Inferior parietal cortex (tissue), 1 donor: ENCODE data around the gene POFUT1.
"Not testable (repeated sequence)": the region's sequence is repeated elsewhere in the genome, so short reads cannot be mapped to it uniquely, and the experiment has no call there.

Source experiments
- DNase-seq: peaks from one replicate; pipeline ENCODE4 v3.0.0-alpha.2; 2016; ENCODE audit errors: extremely low spot score

Gene POFUT1

GRCh38 chr20:32234135-32234808 lies 26.6 kb downstream of the POFUT1 start:
- DNase-seq: no peak

DNA sequence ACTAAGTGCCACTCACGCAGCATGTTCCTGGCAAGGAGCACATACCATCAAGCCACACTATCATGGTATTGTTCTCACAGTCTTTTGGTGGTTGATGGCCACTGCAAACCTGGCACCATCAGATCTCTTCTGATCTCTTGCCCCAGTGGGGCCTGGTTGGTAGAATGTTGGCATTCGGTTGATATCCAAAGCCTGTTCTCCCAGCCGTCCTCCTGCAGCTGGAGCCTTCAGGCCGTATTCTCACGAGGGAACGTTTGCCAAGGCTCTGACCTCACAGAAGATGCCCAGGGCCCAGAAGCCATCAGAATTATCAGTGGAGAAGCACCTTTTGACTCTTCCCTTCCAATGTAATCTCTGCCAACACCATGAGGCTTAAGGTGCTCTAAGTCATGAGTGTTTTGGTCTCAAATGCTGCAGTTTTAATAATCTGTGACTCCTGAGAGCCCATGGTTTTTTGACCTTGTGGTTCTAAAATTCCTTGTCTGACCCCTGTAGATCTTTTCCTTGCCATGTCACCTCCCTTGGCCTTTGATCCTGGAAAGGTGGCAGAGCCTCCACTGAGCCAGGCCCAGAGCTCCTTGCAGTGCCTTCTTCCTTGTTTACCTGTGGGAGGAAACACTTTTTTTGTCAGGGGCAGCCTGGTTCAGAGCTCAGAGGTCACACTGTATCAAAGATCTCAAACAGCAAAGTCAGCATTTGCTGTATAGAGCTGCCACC lies 27.8 kb downstream of the POFUT1 start:
- no peak for DNase-seq

- no peak for DNase-seq
Measured at GRCh38 chr20:32236048-32236533, 28.4 kb downstream of the POFUT1 start.

GRCh38 chr20:32236819-32237218 lies 29.1 kb downstream of the POFUT1 start:
- no peak for DNase-seq

DNA sequence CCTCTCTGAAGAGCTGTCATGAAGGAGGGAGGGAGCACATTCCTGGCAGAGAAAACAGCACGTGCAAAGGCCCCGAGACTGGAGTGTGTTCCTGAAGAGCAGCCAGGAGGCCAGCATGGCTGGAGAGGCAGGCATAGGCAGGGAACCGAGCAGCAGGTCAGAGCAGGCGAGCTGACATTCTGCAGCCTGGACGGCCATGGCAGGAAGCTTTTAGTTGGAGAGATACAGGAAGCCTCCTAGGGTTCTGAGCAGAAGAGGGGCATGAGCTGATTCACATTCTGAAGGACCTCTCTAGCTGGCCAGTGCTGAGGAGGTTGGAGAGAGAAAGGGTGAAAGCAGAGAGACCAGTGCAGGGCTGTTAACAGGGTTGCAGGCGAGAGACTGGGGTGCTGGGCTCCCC lies 29.7 kb downstream of the POFUT1 start:
- no peak for DNase-seq

GRCh38 chr20:32238483-32239425 lies 31.1 kb downstream of the POFUT1 start:
- DNase-seq: no peak

- no peak for DNase-seq
Measured at GRCh38 chr20:32240205-32240604, 32.5 kb downstream of the POFUT1 start.

DNA sequence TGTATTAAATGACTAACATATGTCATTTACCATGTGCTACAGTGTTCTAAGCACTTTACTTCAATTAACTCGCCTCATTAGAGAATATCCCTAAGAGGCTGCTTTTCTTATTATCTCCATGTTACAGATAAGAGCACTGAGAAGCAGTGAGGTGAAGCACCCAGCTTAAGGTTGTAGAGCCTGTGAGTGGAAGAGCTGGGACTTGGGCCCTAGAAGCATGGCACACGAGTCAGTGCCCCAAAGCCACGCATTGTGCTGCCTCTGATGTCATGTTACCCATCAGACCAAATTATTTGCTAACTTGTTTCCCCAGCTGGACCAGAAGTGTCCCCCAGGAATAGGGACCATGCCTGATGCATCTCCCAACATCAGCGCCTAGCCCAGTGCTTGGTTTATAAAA lies 34.1 kb downstream of the POFUT1 start:
- DNase-seq: no peak

- no peak for DNase-seq
Measured at GRCh38 chr20:32244150-32244823, 36.6 kb downstream of the POFUT1 start.

GRCh38 chr20:32244959-32245358 lies 37.3 kb downstream of the POFUT1 start:
- DNase-seq: no peak

- not testable (repeated sequence) for DNase-seq
Measured at GRCh38 chr20:32246208-32246607, 38.5 kb downstream of the POFUT1 start.

DNA sequence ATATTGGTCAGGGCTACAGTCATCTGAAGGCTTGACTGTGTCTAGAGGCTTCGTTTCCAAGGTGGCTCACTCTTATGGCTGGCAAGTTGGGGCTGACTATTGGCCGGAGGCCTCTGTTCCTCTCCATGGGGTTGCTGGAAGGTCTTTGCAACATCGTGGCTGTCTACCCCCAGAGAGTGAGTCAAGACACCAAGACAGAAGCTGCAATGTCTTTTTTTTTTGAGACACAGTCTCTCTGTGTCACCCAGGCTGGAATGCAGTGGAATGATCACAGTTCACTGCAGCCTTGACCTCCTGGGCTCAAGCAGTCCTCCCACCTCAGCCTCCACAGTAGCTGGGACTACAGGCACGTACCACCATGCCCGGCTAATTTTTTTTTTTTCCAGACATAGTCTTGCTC lies 40.4 kb downstream of the POFUT1 start:
- no peak for DNase-seq

GRCh38 chr20:32249030-32249738 lies 41.5 kb downstream of the POFUT1 start:
- DNase-seq: no peak

DNA sequence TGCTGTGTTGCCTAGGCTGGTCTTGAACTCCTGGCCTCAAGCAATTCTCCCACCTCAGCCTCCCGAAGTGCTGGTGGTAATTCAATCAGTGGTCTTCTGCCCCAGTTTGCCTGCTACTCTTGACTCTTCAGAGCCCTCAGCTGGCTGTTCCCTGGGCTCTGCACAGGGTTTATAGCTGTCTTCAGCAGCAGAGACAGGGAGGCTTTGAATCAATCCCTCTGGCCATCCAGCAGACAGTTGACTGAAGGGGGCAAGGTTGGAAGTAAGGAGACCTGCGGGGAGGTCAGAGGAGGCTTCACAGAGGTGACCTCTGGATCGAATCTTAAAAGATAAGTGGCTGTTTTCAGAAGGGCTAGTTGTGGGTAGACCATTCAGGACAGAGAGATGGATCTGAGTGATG lies 43.8 kb downstream of the POFUT1 start:
- no peak for DNase-seq

- DNase-seq: no peak
Measured at GRCh38 chr20:32252189-32252588, 44.5 kb downstream of the POFUT1 start.

DNA sequence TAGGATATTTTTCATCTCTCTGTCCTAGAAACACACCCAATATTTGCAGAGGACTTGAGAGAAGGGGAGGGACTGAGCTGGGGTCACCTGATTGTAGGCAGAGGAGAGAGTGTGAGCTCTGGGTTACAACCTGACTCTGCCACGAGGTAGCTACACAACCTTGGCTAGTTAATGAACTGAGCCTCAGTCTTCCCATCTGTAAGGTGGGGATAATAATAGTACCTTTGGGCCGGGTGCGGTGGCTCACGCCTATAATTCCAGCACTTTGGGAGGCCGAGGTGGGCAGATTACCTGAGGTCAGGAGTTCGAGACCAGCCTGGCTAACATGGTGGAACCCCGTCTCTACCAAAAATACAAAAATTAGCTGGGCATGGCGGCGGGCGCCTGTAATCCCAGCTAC lies 53.3 kb downstream of the POFUT1 start:
- not testable (repeated sequence) for DNase-seq

DNA sequence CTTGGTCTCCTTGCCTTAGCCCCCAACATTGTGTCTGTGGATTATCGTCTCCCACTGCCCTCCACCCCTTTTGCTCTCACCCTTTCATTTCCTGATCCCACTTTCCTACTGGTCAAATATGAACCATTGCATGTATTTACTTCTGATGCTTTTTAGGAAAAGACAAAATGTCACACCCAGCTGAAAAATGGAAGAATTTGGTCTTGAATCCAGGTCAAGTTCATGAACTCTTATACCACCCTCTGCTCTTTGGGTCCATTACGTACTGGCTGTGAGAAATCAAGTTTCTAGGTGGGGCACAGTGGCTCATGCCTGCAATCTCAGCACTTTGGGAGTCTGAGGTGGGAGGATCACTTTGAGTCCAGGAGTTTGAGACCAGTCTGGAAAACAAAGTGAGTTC lies 54.0 kb downstream of the POFUT1 start:
- no peak for DNase-seq

DNA sequence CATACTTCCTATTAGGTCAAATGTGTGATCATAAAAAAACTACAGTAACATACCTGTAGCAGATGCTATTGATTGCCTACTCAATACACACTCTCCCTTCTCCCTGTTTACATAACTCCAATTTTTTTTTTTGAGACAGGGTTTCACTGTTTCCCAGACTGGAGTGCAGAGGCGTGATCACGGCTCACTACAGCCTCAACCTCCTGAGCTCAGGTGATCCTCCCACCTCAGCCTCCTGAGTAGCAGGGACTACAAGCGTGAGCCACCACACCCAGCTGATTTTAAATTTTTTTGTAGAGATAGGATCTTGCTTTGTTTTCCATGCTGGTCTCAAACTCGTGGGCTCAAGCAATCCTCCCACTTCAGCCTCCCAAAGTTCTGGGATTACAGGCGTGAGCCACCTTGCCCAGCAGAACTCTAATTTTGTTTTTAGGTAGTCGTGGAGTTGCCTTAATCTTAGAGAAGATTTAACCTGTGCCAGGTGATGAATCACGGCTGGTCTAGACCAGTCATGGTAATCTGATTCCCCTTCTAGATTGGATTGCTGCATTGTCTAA lies 55.8 kb downstream of the POFUT1 start:
- no peak for DNase-seq

GRCh38 chr20:32271620-32272019 lies 63.9 kb downstream of the POFUT1 start:
- no peak for DNase-seq

DNA sequence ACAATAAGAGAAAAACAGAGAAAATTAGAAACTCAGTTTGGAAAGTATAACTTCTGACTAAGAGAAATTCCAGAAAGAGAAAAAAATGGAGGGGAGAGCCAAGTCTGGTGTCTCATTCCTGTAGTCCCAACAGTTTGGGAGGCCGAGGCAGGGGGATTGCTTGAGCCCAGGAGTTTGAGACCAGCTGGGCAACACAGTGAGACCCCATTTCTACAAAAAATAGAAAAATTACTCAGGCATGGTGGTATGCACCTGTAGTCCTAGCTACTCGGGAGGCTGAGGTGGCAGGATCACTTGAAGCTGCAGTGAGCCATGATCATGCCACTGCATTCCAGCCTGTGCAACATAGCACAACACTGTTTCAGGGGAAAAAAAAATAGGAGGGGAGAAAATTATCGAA lies 66.7 kb downstream of the POFUT1 start:
- DNase-seq: no peak

DNA sequence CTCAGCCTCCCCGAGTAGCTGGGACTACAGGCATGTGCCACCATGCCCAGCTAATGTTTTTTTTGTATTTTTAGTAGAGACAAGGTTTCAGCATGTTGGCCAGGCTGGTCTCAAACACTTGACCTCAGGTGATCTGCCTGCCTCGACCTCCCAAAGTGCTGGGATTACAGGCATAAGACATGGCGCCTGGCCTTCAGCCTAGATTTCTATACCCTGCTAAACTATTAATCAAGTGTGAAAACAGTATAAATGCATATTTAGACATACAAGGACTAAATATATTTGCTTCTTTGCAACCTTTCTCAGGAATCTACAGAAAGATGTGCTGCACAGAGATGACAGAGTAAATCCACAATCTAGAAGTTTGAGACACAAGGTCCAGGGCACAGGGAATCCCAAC lies 67.5 kb downstream of the POFUT1 start:
- DNase-seq: not testable (repeated sequence)
